NB4 (cell line): ENCODE data around the gene IL23R.

Experiments
- DNase-seq: peaks from one replicate; pipeline ENCODE4 v3.0.0; 2010; ENCODE audit warnings: low read depth
- H3K4me3 ChIP-seq: one replicate; pipeline ENCODE4 v1.5.1; 2011; ENCODE audit warnings: mild to moderate bottlenecking, low read depth, low read length, moderate library complexity
- CTCF ChIP-seq: IDR thresholded peaks from one replicate; pipeline ENCODE4 v1.5.1; 2012; ENCODE audit warnings: low read depth, low read length
- MAX ChIP-seq: IDR thresholded peaks from 2 replicates; pipeline ENCODE4 v1.6.1; 2011; ENCODE audit warnings: low read depth, low read length
- MYC ChIP-seq: IDR thresholded peaks from 2 replicates; pipeline ENCODE4 v1.6.1; 2011; ENCODE audit warnings: low read depth, low read length
- POLR2A ChIP-seq: IDR thresholded peaks from 2 replicates; pipeline ENCODE4 v1.6.1; 2011; ENCODE audit warnings: mild to moderate bottlenecking; ENCODE audit not compliant: insufficient read length; ENCODE audit errors: extremely low read depth

Gene IL23R

DNA sequence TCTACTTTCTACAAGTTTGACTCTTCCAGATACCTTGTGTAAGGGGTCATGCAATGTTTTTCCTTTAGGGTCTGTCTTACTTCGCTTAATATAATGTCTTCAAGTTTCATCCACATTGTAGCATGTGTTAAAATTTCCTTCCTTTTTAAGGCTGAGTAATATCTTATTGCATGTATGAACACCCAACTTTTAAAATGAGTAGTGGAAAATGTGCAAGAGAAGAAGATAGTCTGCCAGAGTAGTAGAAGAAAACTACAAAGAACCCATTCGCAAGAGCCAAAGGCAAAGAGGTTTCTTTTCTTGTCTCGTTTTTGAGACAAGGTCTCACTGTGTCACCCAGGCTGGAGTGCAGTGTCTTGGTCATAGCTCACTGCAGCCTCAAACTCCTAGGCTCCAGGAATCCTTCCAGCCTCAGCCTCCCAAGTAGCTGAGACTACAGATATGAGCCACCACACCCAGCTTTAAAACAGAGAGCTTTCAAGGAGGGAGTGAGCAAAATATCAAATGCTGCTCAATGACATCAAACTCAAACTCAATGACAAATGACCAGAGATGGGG lies 9.4 kb downstream of the IL23R start:
- DNase-seq, result no peak
- H3K4me3 ChIP-seq, result no peak overlapping the region
- no peak for TF ChIP-seq MAX

- DNase-seq, result no peak
- TF ChIP-seq POLR2A (no peak), MAX (no peak), CTCF (no peak), MYC (no peak)
- no peak overlapping the region for H3K4me3 ChIP-seq
These were observed 18.7 kb downstream of the IL23R start for GRCh38 chr1:67184838-67185421.

DNA sequence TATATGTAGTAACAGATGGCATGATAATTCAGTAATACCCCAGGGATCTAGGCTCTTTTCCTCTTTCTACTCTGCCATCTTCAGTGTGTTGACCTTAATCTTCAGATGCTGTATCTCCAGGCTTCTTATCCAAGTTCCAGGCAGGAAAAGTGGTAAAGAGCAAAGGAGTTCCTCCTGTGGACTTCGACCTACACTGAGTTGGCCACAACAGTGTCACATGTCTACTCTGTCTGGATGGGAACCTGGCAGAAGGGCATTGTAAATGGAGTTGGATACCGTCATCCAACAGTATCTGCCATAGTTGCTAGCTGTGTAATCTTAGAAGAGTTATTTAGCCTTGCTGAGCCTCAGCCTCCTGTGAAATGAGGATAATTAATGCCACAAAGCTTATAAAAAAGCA lies 21.9 kb downstream of the IL23R start:
- TF ChIP-seq MYC, result no peak
- TF ChIP-seq MAX, result no peak
- TF ChIP-seq POLR2A, result no peak
- no peak for TF ChIP-seq CTCF
- DNase-seq, result no peak
- H3K4me3 ChIP-seq, result no peak overlapping the region

DNA sequence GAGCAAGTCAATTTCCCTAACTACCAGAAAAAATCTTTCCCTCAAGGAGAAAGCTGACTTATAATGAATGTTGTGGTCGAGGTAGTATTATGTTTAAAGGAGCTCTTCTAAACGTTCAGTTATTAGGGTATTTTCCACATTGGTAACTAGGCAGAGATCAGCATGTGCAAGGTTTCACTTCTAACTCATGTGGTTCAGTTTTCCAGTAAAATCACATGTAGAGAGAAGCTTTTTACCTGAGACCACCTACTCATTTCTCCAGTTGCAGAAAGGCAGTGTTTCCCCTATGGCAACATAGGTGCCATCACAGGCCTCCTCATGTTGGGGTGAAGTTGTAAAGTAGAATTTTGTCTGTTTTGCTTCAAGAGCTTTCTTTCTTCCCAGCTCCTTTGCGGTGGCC lies 23.7 kb downstream of the IL23R start:
- H3K4me3 ChIP-seq, result no peak overlapping the region
- DNase-seq, result no peak
- TF ChIP-seq MAX (no peak), CTCF (no peak), POLR2A (no peak), MYC (no peak)

GRCh38 chr1:67190410-67190809 lies 24.2 kb downstream of the IL23R start:
- TF ChIP-seq CTCF, result no peak
- no peak for TF ChIP-seq MYC
- TF ChIP-seq MAX, result no peak
- TF ChIP-seq POLR2A, result no peak
- no peak for DNase-seq

GRCh38 chr1:67190942-67191341 lies 24.7 kb downstream of the IL23R start:
- H3K4me3 ChIP-seq, result no peak overlapping the region
- no peak for DNase-seq
- TF ChIP-seq MAX, result no peak
- no peak for TF ChIP-seq CTCF
- TF ChIP-seq POLR2A, result no peak
- no peak for TF ChIP-seq MYC

More at GRCh38 chr1:67190410-67190809, 24.2 kb downstream of the IL23R start:
- no peak overlapping the region for H3K4me3 ChIP-seq
